Pons (tissue), 1 donor: ENCODE data around the gene HEXA.

Experiments used
- DNase-seq: peaks from one replicate; pipeline ENCODE4 v3.0.0-alpha.2; 2016; ENCODE audit warnings: low spot score

Gene HEXA

DNA sequence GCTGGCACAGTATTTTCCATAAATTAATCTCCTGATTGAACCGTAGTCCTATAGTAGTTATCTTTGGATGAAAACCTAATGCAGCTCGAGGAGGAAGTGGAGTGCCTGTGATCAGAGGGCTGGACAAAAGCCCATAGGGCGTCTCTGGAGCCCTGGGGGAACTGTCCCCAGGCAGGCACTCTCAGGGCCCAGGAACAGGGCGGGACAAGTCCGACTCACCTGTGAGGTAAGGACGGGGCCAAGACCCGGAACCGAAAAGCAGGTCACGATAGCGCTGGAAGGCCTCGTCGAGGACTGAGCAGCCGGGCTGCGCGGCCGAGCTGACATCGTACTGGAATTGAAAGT is 341 bp downstream of the HEXA start:
- peak; percentile 48 for DNase-seq

DNA sequence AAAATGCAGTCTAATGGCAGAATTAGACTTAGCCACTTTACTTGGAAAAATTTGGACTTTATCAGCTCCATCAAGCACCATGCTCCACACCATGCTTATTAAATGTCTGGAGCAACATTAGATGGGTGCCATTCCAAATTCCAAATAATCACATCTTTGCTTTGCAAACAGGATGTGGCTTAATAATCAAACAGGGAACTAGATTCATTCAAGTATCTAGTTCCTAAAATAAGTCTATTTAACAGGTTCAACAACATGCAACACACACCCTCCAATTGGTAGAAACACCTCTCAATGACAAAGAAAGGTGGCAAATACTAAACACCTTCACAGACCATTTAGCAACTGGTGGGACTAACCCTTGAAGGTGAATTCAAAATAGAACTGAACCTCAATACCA is 3.5 kb downstream of the HEXA start:
- no peak for DNase-seq

DNA sequence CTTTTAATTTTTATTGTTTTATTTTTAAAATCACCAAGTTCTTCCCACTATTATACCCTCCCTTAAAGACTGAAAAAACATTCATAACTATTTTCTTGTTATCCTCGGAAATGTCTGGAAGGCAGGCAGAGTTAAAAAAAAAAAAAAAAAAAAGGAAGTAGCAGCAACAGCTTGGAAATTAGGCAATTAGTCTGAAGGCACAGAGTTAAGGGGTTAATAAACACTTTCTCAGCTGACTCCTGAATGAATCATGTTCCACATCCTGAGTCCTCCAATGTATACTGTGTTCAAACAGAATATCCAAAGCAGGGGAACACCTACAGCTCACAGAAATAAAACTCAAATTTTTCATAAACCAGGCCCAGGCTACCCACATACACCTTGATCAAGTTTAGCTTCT is 5.8 kb downstream of the HEXA start:
- DNase-seq, result no peak

DNA sequence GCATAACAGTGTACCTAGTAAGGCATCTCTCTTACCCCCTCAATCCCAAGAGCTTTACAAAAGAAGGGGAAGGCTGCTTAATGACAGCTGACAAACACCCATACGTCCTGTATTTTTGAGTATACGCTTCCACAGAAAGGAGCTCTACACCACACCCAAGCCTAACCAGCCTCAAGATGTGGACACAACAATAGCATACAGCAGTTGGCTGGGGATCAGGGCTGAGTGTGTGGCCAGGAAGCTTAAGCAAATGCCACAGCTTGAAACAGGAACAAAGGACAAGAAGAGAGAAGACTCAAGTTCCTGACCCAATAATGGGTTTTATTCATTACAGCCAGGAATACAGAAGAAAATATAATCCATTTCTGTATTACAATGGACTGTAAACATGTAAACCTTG is 6.9 kb downstream of the HEXA start:
- peak; percentile 44 for DNase-seq

DNA sequence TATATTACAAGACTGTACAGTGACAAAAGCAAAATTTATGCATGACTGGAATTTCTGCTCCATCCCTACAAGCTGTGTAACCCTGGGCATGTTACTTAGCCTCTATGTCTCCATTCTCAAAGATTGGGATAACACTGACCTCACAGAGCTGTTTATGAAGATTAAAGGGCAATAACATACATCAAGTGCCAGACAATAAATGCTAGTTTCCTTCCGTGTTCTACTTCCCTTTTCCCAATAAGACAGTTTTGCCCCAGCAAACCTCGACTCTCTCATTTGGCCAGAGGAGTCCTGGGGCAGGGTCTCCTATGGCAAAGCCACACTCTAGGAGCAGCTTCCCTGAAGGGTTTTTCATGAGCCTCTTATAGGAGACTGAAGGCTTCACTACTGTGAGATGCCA is 7.5 kb downstream of the HEXA start:
- DNase-seq, result peak; percentile 21

DNA sequence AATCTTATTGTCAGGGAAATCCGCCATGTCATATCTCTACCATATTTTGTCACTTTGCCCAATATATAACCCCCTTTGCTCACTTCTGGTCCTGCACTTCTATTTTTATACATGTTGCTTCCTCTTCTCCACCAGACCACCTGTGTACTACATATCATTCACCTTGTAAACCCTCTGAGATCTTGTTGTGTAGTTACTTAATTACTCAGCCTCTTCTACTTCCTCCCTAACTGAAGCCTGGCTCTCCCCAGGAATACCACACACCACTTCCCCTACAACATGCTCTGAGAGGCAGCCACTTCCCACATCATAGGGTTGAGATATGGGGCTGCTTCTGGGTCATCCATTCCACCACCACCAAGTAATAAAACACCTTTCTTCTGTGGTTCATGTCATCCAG is 10.0 kb downstream of the HEXA start:
- DNase-seq, result peak; percentile 57

DNA sequence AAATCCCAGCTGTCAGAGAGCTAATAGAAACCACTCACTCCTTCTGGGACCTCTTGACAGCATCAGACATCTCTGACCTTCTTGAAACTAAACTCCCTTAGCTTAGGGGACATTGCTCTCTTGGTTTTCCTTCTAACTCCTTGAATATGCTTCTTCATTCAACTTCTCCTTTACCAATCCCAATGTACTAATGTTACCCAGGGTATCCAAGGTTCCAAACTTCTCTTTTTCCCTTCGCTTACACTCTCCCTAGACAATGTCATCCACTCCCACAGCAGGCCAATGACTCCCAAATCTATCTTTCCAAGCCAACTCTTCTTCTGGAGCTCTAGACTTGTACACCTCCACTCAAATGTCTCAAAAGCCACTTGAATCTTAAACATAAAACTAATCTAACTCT is 14.6 kb downstream of the HEXA start:
- no peak for DNase-seq

DNA sequence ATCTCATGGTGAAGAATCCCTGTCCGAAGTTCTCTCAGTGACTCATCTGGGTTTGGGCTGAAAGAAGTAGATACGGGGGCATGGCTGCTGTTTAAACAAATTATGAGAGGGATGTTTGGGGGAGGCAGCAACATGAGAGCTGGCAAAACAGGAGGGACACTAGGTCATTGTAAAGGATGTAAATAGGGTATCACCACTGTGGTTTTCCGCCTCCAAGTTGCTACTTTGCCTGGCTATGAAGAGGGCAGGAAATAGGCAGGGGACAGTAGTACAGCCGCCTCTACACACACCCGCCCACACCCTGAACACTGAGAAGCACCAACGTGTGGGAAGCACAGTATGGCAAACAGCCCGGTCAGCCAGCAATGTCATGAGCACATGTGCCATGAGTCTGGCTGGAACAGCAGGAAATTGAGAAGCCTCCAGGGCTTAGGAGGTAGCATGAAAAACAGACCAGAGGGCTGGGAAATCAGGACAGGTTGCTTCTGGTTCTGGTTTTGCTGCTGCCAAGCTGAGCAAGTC is 17.1 kb downstream of the HEXA start:
- no peak for DNase-seq

DNA sequence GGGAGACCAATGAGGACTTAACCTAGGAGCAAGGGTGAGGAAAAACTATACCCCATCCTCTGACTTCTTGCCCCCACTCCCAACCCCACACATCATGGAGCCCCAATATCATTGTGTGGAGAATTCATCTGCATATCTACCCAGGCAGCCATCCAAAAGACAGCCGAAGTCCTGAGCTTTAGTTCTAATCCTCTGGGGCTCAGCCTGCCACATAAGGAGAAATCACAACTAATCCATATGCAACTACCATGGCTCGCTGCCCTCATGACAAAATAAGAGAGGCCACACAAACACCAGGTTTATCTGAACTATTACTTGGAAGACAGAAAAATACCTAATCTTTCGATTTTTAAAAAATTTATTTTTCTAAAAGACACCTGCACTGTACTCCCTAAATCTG is 17.7 kb downstream of the HEXA start:
- DNase-seq, result no peak

DNA sequence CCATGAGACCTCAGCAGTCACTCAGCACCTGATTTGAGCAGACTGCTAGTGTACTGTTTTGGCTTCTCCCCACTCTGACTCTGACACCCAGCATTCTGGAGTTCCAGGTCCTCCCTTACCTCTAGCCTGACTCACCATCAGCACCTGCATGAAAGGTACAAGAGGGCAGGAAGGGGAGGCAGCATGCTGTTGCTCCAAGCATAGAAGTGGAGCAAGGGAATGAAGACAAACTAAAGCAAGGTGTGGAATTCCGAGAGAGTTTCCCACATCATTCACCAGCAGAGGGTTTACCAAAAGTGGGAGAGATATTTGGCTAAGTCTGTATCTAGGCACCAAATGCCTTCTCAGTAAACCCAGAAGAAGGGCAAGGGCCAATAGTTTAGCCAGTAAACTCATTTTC is 21.3 kb downstream of the HEXA start:
- no peak for DNase-seq

DNA sequence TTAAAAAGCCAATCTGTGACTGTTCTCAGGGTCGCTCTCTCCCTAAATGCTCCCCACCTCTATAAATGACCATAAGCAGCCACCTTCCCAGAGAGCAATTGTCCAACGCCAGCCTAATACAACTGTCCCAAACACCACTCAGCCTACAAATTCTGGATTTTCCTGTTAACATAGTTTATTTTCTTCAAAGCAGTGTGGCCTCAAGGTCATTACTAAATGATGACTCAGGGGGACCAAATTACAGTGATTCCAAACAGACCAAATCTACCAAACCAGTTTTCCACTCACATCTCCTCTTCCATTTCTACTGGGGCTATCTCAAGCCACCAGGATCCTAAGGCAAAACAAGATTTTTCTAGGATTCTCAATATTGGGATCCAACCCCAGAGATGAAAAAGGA is 22.5 kb downstream of the HEXA start:
- no peak for DNase-seq

DNA sequence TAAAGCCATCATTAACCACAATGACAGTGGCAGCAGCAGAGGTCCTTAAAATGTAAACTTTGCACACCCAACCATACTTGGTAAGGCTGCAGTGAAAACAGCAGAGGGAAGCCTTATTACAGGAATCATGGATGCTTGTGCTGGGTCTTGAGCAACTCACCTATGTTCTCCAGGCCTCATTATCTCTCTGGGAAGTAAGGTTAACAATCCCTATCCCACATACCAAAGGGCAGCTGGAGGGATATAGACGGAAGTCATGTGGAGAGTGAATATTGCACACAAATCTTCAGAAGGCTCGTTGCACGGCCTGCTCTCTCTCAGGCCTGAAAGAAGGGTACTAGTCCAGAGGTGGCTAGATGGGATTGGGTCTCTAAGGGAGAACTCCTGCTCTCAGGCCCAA is 30.0 kb downstream of the HEXA start:
- DNase-seq, result no peak

DNA sequence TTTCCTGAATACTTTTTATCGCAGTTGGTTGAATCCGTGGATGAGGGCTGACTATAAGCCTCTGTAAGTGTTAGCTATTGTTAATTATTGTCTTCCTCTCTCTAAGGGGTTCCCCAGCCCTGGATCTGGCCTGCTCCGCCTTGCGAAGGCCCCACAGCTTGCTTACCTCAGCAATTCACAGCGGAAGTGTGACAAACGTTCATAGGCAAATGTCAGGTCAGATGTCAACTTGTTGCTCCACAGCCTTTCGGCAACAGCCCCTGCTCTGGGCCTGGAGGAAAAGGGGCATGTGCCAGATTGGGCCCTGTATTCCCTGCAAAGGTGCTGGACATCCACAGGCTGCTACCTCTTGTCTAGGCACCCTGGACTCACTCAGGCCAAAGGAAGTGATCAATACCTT is 30.5 kb downstream of the HEXA start:
- DNase-seq, result no peak

DNA sequence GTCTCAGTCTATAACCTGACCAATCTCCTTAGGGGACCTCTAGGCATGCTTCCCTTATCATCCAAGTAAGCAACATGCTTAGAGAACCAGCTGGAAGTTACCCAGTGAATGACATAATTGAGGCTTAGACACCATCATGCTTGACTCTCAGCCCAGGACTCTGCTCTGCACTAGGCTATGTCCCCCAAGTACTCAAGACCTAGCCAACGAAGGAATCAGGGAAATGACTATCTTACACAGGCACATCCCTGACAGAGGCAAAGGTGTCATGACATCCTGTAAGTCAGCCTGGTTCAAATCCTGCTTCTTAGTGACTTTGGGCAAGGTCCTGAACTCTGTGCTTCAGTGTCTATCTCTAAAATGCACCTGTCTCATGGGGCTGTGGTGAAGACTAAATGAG is 31.2 kb downstream of the HEXA start:
- DNase-seq, result no peak

DNA sequence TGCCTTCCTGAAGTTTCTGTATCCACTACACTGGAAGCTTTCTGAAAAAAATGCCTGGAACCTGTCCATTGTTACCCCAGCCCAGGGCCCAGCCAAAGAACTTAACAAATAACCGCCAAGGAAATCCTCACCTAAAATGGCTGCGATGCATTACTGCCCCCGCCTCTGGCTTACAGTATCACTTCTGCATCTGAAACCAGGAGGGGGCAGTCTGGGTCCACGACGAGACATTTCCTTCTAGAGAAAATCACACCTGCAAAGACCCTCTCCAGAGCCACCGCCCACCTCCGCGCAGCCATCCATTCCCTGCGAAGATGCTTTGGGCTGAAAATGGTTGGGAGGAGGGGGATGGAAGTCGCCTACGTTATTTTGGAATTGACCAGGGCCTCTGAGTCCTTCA is 33.4 kb downstream of the HEXA start:
- no peak for DNase-seq

DNA sequence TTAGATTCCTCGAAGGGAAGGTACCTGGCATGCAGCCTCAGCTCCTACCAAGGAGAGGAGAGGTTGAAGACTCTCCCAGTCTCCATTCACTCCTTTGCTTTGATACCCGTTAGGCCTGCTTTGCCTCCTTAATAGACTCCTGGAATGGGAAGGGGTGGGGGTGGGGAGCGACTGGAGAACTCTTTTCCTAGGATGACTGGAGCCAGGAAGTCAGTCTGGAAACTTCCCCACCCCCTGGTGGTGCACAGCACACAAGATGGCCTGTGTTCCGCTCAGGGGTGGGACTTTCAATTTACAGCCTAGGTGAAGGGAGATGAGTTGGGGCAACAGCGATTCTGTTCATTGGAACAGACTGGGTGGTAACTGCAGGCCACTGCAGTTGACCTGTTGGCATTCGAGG is 34.5 kb downstream of the HEXA start:
- DNase-seq, result no peak

DNA sequence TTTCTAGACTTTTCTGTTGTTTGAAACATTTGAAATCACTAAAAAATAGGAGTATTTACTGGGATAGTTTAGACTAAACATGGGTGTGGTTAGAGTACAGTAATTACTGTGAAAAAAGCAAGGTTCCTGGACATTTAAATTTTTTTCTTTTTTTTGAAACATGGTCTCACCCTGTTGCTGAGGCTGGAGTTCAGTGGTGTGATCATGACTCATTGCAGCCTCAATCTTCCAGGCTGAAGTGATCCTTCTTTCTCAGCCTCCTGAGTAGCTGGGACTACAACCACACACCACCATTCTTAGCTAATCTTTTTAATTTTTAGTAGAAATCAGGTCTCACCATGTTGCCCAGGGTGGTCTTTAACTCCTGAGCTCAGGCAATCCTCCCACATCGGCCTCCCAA is 35.4 kb downstream of the HEXA start:
- DNase-seq, result no peak

DNA sequence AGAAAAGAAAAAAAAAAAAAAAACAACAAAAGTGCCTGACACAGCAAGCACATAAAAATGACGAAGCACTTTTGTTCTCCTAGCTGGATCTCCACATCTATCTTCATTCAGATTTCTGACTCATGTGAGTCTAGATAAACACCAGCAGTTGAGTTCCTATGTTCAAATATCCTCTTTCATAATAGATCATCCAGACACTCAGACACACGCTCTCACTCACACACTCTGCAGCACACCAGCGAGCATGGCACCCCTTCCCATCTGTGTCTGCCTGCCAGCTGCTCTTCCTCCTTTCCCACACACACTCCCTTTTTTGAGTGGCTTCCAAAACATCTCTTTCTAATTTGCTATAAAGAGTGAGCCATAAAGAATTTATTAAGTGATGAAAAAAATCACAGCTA is 36.0 kb downstream of the HEXA start:
- DNase-seq, result peak; percentile 20

DNA sequence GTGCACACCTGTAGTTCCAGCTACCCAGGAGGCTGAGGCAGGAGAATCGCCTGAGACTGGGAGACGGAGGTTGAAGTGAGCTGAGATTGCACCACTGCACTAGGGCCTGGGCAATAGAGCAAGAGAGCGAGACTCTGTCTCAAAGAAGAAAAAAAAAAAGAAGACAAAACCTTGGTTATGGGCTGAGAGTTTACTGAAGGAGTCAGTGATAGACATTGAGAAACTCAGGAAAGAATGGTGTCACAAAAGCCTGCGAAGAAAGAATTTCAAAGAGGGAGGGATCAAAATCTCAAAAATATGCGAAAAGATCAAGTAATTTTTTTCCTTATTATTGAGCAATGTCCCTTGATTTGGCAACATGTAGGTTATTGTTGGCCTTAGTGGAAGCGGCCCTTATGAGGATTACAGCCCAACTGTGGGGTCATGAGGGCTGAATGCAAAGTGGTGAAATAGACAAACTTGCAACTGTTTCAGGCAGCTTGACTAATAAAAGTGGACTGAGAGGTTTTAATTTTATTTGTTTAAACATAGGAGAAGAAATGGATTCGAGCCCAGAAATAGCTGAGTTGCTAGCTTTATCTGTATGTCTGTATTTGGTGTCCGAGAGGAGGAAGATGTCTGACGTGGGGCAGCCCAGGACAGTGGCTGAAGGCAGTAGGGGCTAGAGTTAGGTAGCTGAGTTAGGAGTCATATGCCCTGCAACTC is 37.0 kb downstream of the HEXA start:
- DNase-seq, result no peak

DNA sequence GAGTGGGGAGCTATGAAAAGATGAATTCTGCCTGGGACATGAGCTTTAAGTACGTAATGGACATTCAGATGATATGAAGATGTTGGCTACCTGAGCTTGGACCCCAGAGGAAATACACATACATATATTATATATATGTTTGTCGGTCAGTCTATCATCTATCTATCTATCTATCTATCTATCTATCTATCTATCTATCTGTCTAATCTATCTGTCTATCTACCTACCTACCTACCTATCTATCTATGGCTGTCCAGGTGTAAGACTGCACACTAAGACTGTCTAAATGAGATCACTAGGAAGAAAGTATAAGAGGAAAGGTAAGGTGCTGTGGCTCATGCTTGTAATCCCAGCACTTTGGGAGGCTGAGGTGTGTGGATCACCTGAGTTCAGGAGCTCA is 37.7 kb downstream of the HEXA start:
- no peak for DNase-seq

DNA sequence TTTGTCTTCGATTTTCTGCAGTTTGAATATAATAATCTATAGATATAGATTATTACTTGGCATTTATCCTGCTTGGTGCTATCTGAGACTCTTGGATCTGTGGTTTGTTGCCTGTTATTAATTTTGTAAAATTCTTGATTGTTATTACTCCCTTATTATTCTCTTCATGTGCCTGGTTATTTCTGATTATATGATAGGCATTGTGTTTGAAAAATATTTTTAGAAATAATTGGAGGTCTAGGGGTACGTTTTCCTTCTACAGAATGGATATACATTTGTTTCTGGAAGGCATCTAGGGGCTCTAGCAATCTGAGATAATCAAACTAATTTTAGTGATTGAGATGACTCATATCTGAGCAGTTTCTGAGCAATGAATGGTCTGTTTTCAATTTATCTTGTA is 41.0 kb downstream of the HEXA start:
- DNase-seq, result no peak

DNA sequence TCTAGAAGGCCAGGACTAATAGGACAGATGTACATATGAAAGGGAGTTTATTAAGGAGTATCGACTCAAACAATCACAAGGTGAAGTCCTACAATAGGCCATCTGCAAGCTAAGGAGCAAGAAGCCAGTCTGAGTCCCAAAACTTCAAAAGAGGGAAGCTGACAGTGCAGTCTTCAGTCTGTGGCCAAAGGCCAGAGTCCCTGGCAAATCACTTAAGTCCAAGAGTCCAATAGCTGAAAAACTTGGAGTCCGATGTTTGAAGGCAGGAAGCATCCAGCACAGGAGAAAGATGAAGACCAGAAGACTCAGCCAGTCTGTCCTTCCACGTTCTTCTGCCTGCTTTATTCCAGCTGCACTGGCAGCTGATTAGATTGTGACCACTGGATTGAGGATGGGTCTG is 44.8 kb downstream of the HEXA start:
- DNase-seq, result no peak

DNA sequence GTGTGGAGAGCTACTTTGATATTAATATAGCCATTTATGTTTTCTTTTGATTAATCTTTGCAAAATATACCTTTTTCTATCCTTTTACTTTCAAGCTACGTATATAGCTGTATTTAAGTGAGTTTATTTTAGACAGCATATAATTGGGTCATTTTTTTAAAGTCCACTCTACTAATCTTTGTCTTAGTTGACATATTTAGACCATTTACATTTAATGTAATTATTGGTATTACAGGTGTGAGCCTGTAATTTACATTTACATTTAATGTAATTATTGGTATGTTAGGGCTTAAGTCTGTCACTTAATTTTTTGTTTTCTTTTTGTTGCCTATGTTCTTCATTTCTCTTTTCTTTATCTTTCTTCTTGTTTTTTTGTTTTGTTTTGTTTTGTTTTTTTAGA is 52.1 kb downstream of the HEXA start:
- no peak for DNase-seq

DNA sequence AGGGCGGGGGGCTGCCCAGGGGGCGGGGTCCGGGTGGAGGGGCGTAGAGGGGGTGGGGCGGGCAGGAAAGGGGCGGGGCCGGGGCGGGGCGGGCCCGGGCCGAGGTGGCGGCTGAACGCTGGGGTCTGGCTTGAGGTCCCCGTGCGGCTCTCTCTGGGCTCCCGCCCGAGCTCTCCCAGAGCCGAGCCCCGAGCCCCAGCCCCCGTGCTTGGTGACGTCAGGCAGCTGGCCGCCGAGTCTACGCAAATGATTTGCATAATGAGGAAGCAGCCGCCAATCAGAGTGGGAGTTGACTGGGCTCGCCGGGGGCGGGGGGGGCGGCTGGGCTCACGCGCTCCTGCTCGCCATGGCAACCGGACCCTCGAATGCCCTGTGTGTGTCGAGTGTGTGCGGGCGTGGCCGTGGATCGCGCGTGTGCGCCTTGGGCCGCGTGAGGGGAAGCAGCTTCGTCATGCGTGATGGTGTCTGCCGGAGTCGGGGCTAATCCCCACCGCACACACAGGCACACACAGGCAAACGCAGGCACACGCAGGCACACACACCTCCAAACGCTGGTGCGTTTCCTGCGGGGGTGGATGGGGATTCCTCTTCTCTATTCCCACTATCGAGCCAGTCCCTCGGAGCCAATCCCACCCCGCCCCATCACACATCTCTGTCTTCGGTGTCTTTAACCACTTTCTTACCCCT is 55.7 kb downstream of the HEXA start, which contains the start of gene CELF6:
Gene CELF6 (minus strand): TSS at position 173 of the 687 bp plus-strand sequence. CDS start 283 bp downstream, outside the sequence.
- peak; percentile 59 for DNase-seq
